HCEC 1CT (cell line): ENCODE data around the gene TMEM121.

ENCODE experiments used
- DNase-seq: peaks from one replicate; pipeline ENCODE4 v3.0.0-alpha.2; 2017

Gene TMEM121

DNA sequence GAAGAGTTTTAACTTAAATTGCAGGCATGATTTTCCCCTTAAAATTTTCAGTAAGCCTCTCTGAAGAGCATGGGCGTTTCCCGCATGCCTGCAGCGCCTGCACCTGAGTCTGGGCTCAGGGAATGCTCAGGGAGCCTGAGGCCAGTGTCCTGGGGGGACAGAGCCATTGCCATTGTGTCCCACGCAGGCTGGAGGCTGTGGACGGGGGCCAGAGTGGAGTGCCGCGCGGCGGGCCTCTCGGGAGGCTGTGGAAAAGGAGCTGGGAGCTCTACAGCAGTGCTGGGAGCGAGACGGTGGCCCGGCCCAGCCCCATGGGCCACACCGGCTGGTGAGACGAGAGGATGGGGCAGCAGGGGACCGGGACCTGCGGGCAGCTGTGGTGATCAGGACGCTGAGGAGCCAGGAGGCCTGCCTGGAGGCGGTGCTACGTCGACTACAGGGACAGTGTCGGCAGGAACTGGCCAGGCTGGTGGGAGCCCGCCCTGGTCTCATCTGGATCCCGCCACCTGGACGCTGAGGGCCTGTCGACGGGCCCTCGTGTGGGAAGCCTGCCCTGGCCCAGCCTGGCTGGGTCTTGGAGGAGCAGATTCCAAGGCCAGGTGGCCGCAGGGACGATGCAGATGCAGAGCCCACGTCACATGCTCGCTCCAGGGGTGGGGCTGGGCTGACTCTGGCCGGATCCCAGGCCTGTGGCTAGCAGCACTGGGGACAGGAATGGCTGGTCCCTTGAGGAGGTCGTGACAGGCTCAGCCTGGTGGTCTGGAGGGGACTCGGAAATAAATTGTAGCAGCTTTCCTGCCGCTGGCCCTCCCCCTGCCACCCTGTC is 27.7 kb upstream of the TMEM121 start:
- no peak for DNase-seq

DNA sequence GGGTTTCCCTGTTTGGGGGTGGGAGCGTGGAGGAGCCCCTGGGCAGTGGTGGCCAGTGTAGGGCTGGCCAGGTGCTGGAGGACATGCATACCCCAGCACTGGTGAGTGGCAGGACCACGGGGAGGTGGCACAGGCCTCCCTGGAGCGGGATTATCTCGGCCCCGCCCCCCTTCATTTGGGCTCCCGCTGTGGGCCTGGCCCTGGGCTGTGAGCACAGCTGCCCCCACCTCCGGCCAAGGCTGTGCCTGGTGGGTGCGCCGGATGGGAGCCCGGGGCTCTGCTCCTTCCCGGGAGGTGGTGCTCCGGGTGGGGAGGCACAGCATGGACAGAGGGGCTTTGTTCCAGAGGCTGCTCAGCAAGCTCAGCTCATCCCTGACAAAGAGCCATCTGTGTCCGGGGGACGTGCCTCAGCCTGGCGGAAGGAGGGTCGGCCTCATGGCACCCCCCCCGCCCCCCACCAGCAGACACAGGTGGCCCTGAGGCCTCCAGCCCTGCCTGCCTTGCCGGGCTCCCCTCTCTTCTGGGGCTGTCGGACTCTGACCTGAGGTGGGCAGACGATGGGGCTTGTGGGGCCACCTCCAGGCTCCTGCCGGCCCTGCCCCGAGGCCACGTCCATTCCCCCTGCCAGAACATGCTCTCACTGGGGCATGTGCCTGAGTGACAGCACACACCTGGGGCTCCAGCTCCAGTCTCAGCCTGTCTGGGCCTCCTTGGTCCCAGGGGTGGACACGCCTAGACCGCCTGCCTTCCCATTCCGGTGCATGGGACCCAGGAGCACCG is 26.9 kb upstream of the TMEM121 start:
- no peak for DNase-seq

DNA sequence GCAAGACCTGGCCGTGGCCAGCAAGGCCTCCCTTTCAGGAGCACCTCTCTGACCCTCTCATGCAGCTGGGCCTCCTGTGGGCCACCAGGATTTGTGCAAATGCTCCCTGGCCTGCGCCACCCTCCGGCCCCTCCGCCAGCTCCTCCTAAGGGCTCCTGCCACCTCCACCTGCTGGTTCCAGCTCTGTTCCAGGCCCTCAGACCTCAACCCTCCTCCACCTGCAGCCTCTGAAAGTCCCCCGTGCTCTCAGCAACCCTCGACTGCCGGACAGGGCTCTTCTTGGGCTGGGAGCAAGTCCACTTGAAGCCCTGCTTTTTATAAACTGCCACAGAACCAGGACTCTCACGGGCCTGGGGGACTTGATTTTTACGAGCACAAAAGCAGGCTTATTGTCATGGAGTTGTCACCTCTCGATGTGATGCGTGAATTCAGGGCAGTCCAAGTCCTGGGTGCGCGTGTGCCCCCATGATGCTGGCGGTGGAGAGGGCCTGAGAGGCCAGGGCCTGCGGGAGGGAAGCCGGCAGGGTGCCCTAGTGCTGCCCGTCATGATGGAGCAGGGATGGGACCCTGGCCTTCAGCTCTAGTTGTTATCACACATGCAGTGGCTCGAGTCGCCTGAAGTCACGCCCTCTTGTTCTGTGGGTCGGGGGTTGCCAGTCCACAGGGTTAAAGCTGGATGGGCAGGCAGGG is 26.2 kb upstream of the TMEM121 start:
- DNase-seq = no peak

DNA sequence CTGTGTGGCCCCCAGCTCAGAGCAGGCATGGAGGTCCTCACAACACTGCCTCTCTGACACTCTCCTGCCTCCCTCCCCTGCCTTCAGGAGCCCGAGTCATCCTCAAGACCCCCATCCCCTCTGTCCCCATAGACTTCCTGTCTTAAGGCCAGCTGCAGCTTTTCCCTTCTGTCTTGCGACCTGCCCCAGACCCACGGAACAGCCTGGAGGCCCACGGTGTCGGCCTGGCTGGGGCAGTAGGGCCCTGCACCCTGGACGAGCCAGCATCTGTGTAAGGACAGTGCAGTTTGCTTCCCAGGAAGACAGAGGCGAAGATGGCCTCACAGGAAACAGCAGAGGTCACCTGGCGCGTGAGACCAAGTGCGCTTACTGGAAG is 25.7 kb upstream of the TMEM121 start:
- no peak for DNase-seq

GRCh38 chr14:105501504-105502291 is 24.7 kb upstream of the TMEM121 start:
- no peak for DNase-seq

DNA sequence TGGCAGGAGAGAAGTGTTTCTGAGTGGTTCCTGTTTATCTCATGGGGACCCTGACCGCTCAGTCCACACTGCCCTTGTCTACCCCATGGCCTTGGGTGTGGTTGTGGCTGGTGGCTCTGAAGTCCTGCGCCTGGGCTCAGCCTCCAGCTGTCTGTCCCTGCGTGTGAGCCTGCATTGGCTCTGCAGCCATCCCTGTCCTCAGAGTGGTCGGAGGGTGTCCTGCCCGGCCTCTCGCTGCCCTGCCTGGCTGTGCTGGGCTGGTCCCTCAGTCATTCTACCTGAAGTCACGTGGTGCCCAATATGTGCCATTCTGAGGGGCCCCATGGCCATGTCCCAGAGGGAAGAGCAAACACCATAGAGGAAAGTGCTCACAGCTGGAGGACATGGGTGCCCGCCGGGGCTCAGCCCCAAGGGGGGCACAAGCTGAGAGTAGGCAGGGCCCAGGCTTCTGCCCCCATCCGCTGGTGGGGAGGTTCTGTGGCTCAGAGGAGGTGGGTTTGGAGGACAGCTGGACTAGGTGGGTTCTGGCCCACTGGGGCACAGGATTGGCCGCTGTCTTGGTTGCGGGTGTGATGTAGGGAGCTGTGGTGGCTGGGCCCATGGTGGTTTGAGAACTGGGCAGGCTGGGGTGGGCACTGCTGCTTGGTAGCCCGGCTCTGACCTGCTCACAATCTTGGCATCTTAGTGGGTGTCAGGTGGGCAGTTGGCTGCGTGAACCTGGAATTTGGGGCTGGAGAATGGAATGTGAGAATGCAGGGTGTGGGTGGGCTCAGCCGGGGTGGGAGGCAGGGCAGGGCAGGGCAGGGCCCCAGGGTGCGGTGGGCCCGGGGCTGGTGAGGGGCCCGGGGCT is 23.7 kb upstream of the TMEM121 start:
- no peak for DNase-seq

GRCh38 chr14:105503296-105503640 is 23.1 kb upstream of the TMEM121 start:
- DNase-seq = no peak

DNA sequence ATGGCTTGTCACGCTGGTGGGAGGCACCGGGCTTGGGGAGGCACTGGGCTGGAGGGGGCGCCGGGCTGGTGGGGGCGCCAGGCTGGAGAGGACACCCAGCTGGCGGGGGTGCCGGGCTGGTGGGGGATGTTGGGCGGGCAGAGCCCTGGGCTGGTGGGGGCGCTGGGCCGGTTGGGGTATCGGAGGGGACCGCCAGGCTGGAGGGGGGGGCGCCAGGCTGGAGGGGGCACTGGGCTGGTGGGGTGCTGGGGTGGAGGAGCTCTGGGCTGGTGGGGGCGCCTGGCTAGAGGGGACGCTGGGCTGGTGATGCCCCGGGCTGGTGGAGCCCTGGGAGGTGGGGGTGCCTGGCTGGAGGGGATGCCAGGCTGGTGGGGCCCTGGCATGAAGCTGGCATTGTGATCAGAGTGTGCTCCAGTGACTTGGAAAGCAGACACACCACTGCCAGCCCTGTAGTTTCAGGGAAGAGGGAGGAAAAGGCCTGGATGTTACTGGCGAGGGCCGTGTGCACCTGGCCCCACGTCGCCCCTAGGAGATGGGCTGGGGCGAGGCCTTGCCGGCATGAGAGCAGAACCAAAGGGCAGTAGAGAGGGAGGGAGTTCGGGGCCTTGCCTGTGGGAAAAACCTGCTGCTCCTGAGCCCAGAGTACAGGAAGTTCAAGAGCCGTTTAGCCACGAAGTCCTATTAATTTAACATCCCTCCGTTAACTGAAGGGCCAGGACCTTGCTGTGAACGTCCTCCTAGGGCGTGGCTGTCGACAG is 22.3 kb upstream of the TMEM121 start:
- no peak for DNase-seq

GRCh38 chr14:105505101-105505500 is 21.3 kb upstream of the TMEM121 start:
- DNase-seq = no peak

DNA sequence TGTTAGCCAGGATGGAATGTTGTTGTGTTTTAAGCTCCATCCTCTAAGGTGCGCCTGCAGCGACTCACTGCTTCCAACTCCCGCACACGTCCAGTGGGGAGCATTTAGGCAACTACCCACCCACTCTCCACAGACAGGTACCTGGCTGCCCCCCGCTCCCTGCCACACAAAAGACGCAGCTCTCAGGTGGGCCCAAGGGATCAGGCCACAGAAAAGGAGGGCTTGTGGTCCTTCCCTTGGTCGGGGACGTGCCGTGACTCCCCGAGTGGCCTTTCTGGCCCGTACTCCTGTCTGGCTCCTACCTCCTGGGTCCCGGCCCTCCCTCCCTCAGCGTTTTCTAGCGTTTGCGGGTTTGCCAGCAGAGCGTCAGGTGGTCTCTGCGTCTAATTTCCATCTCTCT is 19.1 kb upstream of the TMEM121 start:
- DNase-seq = no peak

DNA sequence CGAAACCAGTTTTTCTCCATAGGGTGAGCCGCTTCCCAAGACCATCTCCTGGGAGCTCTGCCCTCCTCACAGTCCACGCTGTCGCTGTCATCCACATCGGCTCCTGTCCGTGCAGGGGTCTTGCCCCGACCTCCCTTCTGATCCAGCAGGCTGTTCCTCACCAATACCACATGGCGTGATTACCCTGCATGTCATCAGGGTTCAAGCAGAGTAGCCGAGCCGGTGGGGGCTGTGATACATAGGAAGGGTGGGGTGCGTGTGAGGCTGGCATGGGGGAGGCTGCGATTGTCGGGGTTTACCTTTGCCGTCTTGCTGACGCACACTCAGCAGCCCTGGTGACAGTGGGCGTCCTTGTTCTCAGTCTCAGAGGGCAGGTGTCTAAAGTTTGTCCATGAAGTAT is 18.3 kb upstream of the TMEM121 start:
- no peak for DNase-seq

- DNase-seq = no peak
Observed at GRCh38 chr14:105508601-105509000, 17.8 kb upstream of the TMEM121 start.

DNA sequence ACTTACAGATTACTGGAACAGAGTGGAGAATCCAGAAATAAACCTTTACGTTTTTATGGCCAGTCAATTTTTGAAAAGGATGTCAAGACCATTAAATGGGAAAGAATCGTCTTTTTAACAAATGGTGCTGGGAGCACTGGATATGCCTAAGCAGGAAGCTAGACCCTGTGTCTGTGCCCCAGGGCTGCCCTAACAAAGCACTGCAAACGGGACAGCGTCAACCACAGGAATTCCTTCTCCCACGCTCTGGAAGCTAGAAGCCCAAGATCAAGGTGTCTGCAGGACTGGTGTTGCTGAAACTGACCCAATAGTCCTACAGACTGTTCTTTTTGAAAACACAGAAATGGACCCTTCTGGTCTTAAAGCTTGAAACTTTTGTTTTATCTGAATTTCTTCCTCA is 9.3 kb upstream of the TMEM121 start:
- DNase-seq = no peak

- DNase-seq = no peak
Observed at GRCh38 chr14:105519946-105520698, 6.3 kb upstream of the TMEM121 start.

DNA sequence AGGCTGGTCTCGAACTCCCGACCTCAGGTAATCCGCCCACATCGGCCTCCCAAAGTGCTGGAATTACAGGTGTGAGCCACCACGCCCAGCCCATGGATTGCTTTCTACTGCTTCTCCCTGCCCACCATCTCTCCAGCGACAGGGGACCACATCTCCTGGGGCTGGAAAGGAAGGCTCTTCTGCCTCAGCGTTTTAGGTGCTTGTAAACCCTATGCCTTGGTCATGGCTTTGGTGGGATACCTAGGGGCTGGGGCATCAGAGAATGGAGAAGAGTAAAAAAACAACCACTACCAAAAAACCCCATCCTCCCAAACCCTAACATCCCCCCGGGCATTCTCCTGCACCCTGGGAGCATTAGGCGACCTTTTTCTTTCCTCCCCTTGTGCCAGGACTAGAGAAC is 1.1 kb upstream of the TMEM121 start:
- DNase-seq = no peak

GRCh38 chr14:105526776-105527380 is 495 bp downstream of the TMEM121 start:
- DNase-seq = no peak

- no peak for DNase-seq
Observed at GRCh38 chr14:105527381-105527825, 1.0 kb downstream of the TMEM121 start.

DNA sequence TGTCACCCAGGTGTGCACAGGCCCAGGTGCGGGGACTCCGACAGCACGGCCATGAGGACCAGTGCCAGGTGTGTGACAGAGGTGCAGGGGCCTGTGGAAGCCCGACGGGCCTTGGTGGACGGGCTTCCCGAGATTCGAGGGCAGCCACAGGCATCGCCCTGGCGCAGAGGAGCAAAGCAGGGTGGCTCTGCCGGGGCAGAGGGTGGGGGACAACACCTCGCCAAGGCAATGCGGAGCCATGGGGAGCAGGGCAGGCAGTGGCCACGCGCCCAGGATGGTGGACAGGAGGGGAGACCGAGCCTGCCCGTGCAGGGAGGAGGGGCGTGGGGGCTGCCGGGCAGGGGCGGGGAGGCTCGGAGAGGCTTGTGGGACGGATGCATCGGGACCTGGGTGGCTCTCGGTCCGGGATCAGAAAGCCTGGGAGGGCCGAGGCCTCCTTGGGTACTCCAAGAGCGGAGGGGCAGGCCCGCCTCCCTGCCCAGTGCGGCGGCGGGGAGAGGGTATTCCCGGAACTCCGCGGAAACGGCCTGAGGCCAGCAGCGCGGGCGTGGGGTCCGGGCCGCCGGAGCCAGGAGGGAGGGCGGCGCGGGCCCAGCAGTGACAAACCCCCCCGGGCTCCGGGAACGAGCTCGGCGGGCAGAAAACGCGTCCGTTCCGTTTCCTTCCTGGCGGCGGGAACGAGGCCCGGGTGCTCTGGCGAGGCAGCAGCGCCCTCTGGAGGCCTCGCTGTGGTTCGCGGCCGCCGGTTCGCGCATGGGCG is 1.6 kb downstream of the TMEM121 start:
- peak; percentile 61 for DNase-seq
